ENCODE data around the gene NEDD8. TPM values are rescaled to one million over a fixed set of nuclear protein-coding genes. Genes with fewer than 3 reads are reported as not detected.

Gene NEDD8
- total RNA-seq, 1 donor from 2014 or later, result 251 TPM

DNA sequence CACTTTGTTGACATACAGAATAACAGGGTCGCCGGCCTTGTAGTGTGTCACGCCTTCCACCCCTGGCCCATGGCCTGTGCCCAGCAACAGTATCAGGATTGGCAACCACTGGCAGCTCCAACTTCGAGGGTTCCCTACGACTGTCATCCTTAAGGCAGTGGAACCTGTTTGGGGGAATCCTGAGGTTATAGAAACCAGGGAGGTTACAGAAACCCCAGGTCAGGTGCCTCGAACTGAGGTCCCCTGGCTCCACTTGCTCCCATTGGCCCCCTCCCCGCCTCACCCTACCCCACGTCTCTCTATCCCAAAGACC lies 37.3 kb downstream of the NEDD8 start:
- Mint-ChIP-seq H3K4me3 (ENCODE audit: unreplicated experiment) (peak overlapping the region; percentile 96), H3K4me1 (ENCODE audit: low read depth, unreplicated experiment) (peaks cover 19% of the 10 kb centered on the region), H3K27me3 (ENCODE audit: low read depth, unreplicated experiment) (no peaks in the 10 kb centered on the region), H3K27ac (ENCODE audit: unreplicated experiment) (peak overlapping the region; percentile 72), H3K9me3 (ENCODE audit: unreplicated experiment) (peaks cover 4% of the 10 kb centered on the region), H3K36me3 (ENCODE audit: low read depth, unreplicated experiment) (peaks cover 19% of the 10 kb centered on the region)
- Histone ChIP-seq H3K4me2 (ENCODE audit: low read length) (peak overlapping the region; percentile 95), H3K79me2 (ENCODE audit: insufficient read depth, low read length) (peaks cover 64% of the 10 kb centered on the region), H3K36me3 (ENCODE audit: insufficient read depth, low read length) (peaks cover 18% of the 10 kb centered on the region), H3K9me3 (ENCODE audit: insufficient read depth, low read depth, low read length) (peaks cover under 1% of the 10 kb centered on the region), H3K27ac (ENCODE audit: low read depth, low read length) (peak overlapping the region; percentile 97), H3K4me1 (ENCODE audit: insufficient read depth, low read length) (peaks cover 5% of the 10 kb centered on the region), H3K4me3 (ENCODE audit: insufficient read depth, low read depth, low read length) (peak overlapping the region; percentile 69), H3K9ac (ENCODE audit: low read length) (peak overlapping the region; percentile 99), H3K27me3 (ENCODE audit: insufficient read depth, low read length) (no peaks in the 10 kb centered on the region), H2AFZ (ENCODE audit: low read depth, low read length) (peak overlapping the region; percentile 93), H4K20me1 (ENCODE audit: insufficient read depth, low read length) (peaks cover 5% of the 10 kb centered on the region)
- FAIRE-seq, result no peak
- TF ChIP-seq, protein P1, sequence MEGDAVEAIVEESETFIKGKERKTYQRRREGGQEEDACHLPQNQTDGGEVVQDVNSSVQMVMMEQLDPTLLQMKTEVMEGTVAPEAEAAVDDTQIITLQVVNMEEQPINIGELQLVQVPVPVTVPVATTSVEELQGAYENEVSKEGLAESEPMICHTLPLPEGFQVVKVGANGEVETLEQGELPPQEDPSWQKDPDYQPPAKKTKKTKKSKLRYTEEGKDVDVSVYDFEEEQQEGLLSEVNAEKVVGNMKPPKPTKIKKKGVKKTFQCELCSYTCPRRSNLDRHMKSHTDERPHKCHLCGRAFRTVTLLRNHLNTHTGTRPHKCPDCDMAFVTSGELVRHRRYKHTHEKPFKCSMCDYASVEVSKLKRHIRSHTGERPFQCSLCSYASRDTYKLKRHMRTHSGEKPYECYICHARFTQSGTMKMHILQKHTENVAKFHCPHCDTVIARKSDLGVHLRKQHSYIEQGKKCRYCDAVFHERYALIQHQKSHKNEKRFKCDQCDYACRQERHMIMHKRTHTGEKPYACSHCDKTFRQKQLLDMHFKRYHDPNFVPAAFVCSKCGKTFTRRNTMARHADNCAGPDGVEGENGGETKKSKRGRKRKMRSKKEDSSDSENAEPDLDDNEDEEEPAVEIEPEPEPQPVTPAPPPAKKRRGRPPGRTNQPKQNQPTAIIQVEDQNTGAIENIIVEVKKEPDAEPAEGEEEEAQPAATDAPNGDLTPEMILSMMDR (IDR thresholded peaks at IDR 0.05; ENCODE audit: insufficient read depth, low read depth, low read length), result no peak
- TF ChIP-seq EZH2 (IDR thresholded peaks at IDR 0.05; ENCODE audit: insufficient read depth, low read length), result no peak
- DNase-seq (ENCODE audit: low read depth), result no peak

DNA sequence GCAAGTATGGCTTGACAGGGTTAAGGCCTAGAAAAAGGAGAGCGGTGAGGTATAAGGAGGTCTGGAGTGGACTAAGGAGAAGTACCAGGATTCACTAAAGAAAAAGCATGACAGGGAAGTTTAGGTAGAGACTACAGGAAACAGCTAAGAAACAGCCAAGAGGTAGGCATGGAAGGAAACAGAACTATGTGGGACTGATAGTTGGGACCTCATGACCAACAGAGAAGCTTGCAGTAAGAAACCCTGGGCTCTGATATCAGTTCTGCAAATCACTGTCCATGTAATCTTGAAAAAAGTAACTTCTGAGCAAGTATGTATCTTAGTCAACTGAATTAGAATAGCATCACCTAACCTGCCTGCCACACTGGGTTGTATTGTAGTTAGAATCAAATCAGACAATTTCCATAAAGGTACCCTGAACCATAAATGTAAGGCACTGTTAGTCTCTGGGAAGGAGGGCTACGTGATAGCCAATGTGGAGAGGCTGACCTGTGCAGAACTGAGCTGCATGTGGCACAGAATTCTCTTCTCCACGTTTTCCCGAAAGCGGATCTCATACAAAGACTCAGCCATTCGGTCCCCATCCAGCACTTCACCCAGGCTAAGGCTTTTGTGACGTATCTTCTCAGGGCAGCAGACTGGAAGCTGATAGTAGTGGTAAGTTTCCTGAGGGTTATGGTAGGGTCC lies 37.8 kb downstream of the NEDD8 start:
- Histone ChIP-seq H3K79me2 (ENCODE audit: insufficient read depth, low read length) (peaks cover 64% of the 10 kb centered on the region), H4K20me1 (ENCODE audit: insufficient read depth, low read length) (peaks cover 5% of the 10 kb centered on the region), H3K4me2 (ENCODE audit: low read length) (peak overlapping the region; percentile 95), H3K36me3 (ENCODE audit: insufficient read depth, low read length) (peaks cover 18% of the 10 kb centered on the region), H3K4me1 (ENCODE audit: insufficient read depth, low read length) (peaks cover 5% of the 10 kb centered on the region), H3K27me3 (ENCODE audit: insufficient read depth, low read length) (no peaks in the 10 kb centered on the region), H2AFZ (ENCODE audit: low read depth, low read length) (no peak overlapping the region), H3K27ac (ENCODE audit: low read depth, low read length) (peak overlapping the region; percentile 97), H3K9me3 (ENCODE audit: insufficient read depth, low read depth, low read length) (no peaks in the 10 kb centered on the region), H3K4me3 (ENCODE audit: insufficient read depth, low read depth, low read length) (peak overlapping the region; percentile 69), H3K9ac (ENCODE audit: low read length) (peak overlapping the region; percentile 99)
- peak overlapping the region; percentile 96 for H3K4me3 Mint-ChIP-seq (ENCODE audit: unreplicated experiment)
- no peaks in the 10 kb centered on the region for H3K27me3 Mint-ChIP-seq (ENCODE audit: low read depth, unreplicated experiment)
- peak overlapping the region; percentile 35 for H3K27ac Mint-ChIP-seq (ENCODE audit: unreplicated experiment)
- FAIRE-seq (no peak), DNase-seq (ENCODE audit: low read depth) (no peak)
- H3K4me1 Mint-ChIP-seq (ENCODE audit: low read depth, unreplicated experiment), result peaks cover 19% of the 10 kb centered on the region
- TF ChIP-seq EZH2 (IDR thresholded peaks at IDR 0.05; ENCODE audit: insufficient read depth, low read length), result no peak
- TF ChIP-seq, protein P1 (IDR thresholded peaks at IDR 0.05; ENCODE audit: insufficient read depth, low read depth, low read length), result no peak
- H3K9me3 Mint-ChIP-seq (ENCODE audit: unreplicated experiment), result peaks cover 4% of the 10 kb centered on the region
- H3K36me3 Mint-ChIP-seq (ENCODE audit: low read depth, unreplicated experiment), result peaks cover 21% of the 10 kb centered on the region

DNA sequence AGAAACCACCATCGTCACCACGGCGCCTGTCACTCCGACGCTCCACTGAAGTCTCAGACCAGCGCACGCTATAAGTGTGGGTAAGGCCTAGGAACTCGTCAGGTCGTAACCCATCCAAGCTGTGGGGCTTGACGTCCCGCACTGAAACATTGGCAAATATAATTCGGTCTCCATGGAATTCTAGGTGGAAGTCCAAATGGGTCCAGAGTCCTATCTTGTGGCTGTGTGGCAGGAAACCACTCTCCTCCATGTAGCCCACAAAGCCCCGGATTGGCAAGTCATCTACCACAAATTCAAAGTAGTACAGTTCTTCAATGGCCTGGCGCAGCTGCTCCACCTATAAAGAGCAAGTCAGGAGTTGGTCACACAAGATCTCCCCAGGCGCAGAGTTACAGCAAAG lies 39.2 kb downstream of the NEDD8 start:
- Histone ChIP-seq H3K36me3 (ENCODE audit: insufficient read depth, low read length) (peaks cover 18% of the 10 kb centered on the region), H3K4me3 (ENCODE audit: insufficient read depth, low read depth, low read length) (no peak overlapping the region), H3K79me2 (ENCODE audit: insufficient read depth, low read length) (peaks cover 64% of the 10 kb centered on the region), H3K4me2 (ENCODE audit: low read length) (no peak overlapping the region), H2AFZ (ENCODE audit: low read depth, low read length) (no peak overlapping the region), H3K9me3 (ENCODE audit: insufficient read depth, low read depth, low read length) (no peaks in the 10 kb centered on the region), H3K4me1 (ENCODE audit: insufficient read depth, low read length) (peaks cover 8% of the 10 kb centered on the region), H4K20me1 (ENCODE audit: insufficient read depth, low read length) (peaks cover 1% of the 10 kb centered on the region), H3K27me3 (ENCODE audit: insufficient read depth, low read length) (no peaks in the 10 kb centered on the region), H3K9ac (ENCODE audit: low read length) (no peak overlapping the region), H3K27ac (ENCODE audit: low read depth, low read length) (no peak overlapping the region)
- Mint-ChIP-seq H3K4me1 (ENCODE audit: low read depth, unreplicated experiment) (peaks cover 22% of the 10 kb centered on the region), H3K4me3 (ENCODE audit: unreplicated experiment) (peak overlapping the region; percentile 34), H3K27me3 (ENCODE audit: low read depth, unreplicated experiment) (no peaks in the 10 kb centered on the region), H3K9me3 (ENCODE audit: unreplicated experiment) (no peaks in the 10 kb centered on the region), H3K27ac (ENCODE audit: unreplicated experiment) (no peak overlapping the region), H3K36me3 (ENCODE audit: low read depth, unreplicated experiment) (peaks cover 17% of the 10 kb centered on the region)
- TF ChIP-seq EZH2 (IDR thresholded peaks at IDR 0.05; ENCODE audit: insufficient read depth, low read length), result no peak
- TF ChIP-seq, protein P1 (IDR thresholded peaks at IDR 0.05; ENCODE audit: insufficient read depth, low read depth, low read length), result no peak
- no peak for DNase-seq (ENCODE audit: low read depth)
- no peak for FAIRE-seq

Measured in astrocyte (in vitro differentiated cells and primary cell).